DMS53 (cell line): Measurements from ENCODE around the gene SLC26A11.
"Not testable (repeated sequence)": the region's sequence is repeated elsewhere in the genome, so short reads cannot be mapped to it uniquely, and the experiment has no call there.

Experiments
- DNase-seq: peaks from one replicate; lab custom pipeline; 2025; lab: John Stamatoyannopoulos, UW

SLC26A11 gene

DNA sequence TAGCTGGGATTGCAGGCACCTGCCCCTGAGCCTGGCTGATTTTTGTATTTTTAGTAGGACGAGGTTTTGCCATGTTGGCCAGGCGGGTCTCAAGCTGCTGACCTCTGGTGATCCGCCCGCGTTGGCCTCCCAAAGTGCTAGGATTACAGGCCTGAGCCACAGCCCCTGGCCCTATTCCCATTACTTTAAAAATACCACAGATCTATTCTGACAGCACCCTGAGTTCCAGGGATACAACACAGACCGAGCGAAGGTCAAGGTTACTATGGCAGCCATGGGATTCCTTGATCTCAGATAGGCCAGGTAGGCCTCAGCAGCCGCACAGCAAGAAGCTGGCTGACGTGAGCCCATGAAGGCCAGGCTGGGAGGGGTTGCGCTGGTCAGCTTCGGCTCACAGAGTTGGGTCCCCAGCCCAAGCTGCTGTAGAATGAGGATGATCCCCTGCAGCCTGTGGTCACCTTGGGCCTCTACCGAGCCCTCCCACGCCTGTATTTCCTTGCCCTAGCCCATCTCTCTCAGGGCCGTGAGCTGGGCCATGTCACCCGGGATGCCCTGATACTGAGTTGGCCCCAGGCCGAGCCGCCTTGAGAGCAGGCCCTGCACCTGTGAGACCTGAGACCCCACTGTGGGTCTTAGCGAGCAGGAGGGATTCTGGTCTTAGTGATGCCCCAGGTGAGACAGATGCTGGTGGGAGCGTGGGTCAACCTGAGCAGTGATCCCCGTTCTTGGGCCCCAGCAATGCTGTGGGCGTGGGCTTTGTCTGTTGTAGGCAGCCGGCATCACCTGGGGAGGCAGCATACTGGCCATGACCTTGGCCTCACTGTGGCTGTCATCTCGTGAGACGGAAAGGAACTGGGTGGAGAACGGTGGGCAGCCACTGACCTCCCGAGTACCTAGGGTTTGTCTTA is 23.6 kb downstream of the SLC26A11 start:
- DNase-seq: no peak

DNA sequence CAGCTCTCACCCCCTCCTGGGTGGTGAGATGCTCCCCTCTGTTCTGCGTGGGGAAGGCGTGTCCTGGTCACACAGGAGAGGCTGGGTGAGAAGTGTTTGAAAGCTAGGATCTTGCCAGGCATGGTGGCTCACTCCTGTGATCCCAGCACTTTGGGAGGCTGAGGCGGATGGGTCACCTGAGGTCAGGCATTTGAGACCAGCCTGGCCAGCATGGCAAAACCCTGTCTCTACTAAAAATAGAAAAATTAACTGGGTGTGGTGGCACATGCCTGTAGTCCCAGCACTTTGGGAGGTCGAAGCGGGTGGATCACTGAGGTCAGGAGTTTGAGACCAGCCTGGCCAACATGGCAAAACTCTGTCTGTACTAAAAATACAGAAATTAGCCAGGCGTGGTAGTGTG is 24.2 kb downstream of the SLC26A11 start:
- not testable (repeated sequence) for DNase-seq

- DNase-seq: no peak
These were observed 24.8 kb downstream of the SLC26A11 start for GRCh38 chr17:80244871-80245509.

- DNase-seq: no peak
These were observed 25.5 kb downstream of the SLC26A11 start for GRCh38 chr17:80245566-80246265.

GRCh38 chr17:80246266-80246681 is 26.0 kb downstream of the SLC26A11 start:
- no peak for DNase-seq

- no peak for DNase-seq
These were observed 26.5 kb downstream of the SLC26A11 start for GRCh38 chr17:80246726-80247125.

DNA sequence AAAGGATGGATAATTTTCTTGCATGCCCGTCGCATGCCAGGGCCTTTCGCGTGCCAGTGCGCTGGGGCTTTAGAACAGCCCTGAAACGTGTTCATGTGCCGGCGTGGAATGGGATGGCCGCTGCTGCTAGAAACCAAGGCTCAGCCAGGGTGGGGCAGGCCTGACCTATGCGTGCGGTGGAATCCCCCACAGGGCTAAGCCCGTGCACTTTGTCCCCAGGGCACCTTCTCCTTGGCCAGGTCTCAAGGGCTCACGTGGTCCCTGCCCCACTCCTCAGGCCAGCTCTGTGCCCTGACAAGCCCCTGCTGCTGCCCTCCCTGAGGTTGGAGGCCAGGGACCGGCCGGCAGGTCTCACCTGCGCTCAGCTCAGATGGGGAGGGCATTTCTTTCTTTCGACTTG is 27.3 kb downstream of the SLC26A11 start:
- DNase-seq: no peak

DNA sequence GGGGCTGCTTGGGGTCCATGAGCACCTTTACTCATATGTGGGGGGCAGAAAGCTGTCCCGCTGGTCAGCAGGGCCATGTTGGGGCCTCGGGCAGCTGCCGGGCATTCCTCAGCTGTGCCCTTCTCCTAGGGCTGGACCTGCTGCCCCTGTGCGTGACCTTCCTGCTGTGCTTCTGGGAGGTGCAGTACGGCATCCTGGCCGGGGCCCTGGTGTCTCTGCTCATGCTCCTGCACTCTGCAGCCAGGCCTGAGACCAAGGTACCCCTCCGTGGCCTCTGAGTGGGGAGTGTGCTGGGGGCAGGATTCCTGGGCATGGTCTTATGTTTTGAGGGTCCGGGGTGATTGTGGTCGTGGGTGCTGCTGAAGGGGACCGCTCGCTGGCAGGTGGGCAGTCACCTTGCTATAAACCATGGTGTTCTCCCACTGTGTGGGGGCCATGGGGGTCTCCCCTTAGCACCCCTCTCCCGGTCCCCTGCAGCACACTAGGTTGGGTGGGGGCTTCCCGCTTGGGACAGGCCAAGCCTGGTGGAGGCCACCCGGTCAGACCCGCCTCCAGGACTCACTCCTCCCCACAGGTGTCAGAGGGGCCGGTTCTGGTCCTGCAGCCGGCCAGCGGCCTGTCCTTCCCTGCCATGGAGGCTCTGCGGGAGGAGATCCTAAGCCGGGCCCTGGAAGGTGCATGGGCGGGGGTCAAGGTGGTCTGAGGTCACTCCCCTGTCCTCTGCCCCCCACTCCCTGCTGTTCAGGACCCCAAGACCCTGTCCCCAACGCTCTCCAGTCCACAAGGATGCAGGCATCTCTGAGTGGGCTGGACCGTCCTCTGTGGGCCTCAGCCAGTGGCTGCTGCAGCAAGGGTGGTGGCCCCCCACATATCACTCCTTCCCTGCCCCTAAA is 28.0 kb downstream of the SLC26A11 start:
- no peak for DNase-seq

GRCh38 chr17:80248894-80249710 is 28.9 kb downstream of the SLC26A11 start:
- DNase-seq: no peak

DNA sequence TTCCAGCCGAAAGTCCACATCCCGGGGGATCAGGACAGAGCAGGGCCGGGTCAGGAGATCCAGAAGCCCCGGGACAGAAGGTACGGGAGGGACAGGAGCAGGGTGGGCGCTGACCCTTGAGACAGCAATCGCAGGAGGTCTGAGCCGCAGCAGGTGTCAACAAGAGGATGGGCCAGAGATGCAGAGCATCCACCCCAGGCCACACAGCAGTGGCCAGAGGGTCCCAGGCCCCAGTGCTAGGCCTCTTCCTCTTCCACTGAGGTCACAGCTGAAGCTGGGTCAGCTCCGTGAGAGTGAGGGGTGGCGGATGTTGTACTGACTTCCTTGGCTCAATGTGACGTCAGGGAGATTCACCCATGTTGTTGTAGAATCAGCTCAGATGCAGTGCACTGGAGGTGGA is 31.7 kb downstream of the SLC26A11 start:
- no peak for DNase-seq

GRCh38 chr17:80252871-80253270 is 32.6 kb downstream of the SLC26A11 start:
- DNase-seq: peak; percentile 93

DNA sequence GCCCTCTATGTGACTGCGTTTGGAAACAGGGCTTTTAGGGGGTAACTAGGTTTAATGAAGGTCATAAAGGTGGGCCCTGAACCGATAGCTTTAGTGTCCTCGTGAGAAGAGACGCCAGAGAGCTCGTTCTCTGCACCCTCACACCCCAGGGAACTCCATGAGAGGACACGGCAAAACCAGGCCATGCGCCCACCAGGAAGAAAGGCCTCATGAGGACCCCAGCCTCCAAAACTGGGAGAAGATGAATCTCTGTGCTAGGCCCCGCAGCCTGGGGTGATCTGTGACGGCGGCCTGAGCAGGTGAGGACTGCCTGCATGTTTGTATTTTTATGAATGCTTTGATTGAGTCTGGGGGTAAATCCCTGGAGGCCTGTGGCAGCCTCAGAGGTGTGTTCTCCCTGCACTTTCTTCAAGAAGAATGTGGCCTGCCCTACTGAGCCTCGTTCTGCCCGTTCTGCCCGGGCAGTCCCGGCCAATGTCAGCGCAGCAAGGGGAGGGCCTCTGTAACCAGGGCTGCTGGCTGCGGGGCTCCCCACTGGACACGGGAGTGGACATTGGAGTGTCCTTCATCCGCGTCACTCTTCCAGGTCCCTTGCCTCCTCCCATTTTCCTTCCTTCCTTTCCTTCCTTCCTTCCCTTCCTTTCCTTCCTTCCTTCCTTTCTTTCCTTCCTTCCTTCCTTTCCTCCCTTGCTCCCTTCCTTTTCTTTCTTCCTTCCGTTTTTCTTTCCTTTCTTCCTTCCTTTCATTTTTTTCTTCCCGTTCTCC is 33.6 kb downstream of the SLC26A11 start:
- DNase-seq: no peak

DNA sequence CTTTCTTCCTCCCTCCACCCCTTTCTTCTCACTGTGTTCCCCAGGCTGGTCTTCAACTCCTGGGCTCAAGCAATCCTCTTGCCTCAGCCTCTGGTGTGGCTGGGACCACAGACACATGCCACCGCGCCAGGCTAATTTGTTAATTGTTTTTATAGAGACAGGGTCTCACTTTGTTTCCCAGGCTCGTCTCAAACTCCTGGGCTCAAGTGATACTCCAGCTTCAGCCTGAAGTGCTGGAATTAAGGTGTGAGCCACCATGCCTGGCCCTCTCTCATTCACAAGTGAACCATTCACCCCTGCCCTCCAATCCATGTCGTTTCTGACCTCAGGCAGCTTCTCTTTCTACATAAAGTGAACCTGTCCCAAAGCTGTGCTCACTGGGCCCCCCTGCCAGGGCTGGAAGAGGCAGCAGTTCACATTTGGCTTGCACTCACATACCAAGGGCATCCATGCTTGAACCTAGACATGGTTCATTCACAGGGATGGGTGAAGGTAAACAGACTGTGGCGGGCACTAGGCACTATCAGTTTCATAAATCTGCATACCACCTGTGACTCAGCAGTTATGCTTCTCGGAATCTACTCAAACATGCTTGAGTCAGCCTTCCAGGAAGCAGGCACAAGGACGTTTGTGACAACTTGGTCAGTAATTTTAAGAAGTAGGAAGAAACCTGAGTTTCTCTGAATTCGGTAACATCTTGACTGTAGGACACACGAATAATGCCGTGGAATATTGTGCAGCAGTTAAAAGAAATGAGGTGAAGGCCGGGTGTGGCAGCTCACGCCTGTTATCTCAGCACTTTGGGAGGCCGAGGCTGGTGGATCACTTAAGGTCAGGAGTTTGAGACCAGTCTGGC is 34.4 kb downstream of the SLC26A11 start:
- peak; percentile 95 for DNase-seq

DNA sequence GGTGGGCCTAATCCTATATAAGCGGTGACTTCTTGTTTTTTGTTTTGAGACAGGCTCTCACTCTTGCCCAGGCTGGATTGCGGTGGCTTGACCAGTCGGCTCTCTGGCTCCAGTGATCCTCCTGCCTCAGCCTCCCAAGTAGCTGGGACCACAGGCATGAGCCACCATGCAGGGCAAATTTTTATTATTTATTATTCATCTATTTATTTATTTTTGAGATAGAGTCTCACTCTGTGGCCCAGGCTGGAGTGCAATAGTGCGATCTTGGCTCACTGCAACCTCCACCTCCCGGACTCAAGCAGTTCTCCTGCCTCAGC is 35.8 kb downstream of the SLC26A11 start:
- no peak for DNase-seq

DNA sequence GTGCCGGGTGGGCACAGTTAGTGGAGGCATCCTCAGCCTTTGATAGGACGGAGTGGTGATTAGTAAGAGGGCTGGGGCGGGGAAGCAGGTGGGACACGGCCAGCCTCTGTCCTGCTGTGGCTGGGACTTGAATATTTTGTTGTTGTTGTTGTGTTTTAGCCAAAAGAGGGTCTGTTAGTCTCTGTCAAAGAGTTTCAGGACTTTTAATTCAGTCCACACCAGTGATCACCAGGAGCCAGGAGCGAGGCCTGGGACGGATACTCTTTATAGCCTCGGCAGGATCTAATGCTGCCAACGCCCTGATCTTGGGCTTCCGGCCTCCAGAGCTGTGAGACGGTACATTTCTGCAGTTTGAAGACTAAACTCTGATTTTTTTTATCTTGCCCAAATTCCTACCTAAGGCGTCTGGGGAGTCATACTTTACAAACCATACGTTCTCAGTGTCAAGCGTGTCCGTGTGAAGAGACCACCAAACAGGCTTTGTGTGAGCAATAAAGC is 37.5 kb downstream of the SLC26A11 start:
- no peak for DNase-seq

DNA sequence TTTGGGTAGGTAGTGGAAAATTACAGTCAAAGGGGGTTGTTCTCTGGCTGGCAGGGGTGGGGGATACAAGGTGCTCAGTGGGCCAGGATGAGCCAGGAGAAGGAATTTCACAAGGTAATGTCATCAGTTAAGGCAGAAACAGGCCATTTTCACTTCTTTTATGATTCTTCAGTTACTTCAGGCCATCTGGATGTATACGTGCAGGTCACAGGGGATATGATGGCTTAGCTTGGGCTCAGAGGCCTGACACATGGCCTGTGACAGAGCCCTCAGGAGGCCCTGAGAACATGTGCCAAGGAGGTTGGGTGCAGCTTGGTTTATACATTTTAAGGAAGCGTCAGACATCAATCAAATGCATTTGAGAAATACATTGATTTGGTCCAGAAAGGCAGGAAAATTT is 38.1 kb downstream of the SLC26A11 start:
- DNase-seq: not testable (repeated sequence)

GRCh38 chr17:80259457-80260068 is 39.3 kb downstream of the SLC26A11 start:
- DNase-seq: peak; percentile 49

DNA sequence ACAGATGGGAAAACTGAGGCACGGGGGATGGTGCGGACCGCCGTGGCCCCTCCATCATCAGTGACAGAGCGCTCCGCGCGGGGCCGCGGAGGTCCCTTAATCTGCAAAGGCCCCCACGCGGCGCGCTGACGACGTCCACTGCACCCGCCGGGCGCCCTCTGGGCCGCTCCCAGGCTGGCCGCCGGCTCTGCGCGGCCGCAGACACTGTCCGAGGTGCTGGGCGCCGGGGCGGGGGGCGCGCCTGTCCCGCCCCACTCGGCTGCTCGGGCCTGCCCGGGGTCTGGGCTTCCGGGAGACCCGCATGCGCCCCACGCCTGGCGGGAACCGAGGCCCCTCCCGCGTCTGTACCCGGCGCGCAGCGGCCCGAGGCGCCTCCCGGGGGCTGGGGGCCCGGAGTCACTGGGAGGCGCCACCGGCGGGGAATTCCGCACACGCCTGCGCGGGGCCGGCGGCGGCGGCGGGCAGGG is 39.9 kb downstream of the SLC26A11 start:
- DNase-seq: peak; percentile 89

DNA sequence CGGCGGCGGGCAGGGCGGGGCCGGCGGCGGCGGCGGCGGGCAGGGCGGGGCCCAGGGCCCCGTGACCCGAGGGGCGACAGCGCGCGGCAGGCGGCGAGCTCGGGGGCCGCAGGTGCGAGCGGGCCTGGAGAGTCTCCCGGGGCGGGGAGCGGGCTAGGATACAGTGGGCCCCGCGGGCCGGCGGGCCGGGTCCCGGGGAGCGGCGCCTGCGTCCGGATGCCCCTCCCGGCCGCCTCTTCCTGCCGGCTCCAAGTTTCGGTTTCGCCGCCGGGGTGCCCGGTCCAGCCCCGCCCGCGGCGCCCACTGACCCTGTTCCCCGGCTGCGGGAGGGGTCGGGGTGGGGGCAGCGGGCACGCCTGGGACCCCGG is 40.5 kb downstream of the SLC26A11 start, which contains the start of gene RNF213:
Gene RNF213, plus strand, starts transcription at position 62 of the 368 bp plus-strand sequence. CDS start 2,830 bp downstream, outside the sequence.
- peak; percentile 79 for DNase-seq
